ENCODE results near the gene SNCAIP. TPM values are rescaled to one million over a fixed set of nuclear protein-coding genes. Genes with fewer than 3 reads are reported as not detected.

SNCAIP gene
- total RNA-seq, 1 donor from 2014 or later, result not detected

DNA sequence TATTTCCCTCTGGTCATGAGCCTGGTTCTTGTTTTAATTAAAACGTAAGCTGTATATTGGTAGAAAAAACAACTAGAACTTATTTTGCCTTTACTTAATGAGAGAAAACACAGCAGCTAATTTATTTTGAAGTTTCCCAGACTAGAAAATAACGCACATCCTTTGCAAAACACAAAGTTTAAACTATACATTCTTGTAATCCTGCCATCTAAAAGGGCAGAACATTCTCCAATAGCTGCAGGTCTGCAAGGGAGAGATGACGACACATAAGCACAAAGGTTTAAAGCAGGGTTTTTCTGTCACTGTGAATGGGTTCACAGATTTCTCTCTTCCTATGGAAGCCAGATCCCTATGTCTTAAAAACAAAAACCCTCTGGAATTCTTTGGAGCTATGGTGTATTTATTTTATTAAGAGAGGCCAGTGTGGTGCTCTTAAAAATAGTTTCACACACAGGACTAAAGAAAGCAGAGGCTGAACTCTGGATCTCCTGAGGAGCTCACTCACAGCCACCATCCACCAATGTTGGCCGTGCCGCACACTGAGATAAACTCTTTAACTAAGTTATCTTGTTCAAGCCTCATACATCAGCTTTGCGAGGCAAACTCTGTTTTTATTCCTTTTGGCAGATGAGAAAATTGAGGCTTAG is 82.4 kb downstream of the SNCAIP start:
- no peak for DNase-seq (ENCODE audit: low read depth)

DNA sequence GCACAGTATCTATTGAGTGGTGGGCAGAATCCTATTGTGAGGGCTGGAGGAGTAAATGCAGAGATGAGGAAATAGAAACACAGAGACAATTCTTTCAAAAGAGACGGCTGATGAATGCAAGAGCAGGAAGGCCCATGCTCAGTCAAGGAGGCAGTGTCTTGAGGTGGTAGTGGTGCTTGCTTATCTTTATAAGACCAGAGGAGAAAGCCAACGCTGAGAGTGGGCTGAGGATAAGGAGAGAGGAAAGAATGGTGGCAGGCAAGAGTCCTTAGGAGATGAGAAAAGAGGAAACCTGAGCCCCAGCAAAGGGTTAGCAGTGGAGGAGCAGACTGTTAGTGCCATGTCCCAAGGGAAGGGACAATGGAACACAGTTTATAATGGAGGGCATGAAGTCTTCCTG is 86.0 kb downstream of the SNCAIP start:
- no peak for DNase-seq (ENCODE audit: low read depth)

DNA sequence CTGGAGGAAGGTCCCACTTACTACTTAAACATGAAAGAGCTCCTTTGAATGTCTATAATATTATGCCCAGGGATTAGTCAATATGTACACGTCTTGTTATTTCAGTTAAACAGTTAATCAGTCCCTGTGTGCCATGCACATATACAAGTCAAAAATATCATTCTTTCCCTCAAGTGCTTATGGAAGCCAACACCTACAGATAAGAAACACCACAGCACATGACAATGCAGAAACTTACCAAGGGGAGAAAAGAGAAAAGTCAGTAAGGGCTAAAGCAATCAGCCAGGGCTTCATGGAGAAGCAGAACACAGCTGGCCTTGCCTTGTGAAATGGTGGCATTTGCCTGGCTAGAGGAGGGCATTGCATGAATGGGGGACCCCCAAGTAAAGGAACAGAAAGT is 88.3 kb downstream of the SNCAIP start:
- DNase-seq (ENCODE audit: low read depth), result no peak

DNA sequence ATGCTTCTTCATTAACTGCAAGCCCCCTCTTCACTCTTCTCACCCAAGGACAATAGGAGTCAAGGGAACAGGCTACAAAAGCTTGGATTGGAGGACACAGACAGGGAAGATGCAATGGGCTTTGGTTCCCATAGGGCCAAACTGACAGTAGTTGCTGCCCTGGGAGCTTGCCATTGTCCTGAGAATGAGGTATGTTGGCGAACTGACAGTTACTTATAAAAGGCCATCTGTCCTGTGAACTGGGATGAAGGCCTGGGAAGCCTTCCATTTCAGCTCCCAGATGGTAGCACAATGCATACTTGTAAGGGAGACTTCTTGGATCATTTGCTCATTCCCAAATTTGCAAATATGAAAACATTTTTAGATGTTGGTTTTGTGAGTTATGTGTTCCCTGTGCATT is 88.9 kb downstream of the SNCAIP start:
- DNase-seq (ENCODE audit: low read depth), result no peak

DNA sequence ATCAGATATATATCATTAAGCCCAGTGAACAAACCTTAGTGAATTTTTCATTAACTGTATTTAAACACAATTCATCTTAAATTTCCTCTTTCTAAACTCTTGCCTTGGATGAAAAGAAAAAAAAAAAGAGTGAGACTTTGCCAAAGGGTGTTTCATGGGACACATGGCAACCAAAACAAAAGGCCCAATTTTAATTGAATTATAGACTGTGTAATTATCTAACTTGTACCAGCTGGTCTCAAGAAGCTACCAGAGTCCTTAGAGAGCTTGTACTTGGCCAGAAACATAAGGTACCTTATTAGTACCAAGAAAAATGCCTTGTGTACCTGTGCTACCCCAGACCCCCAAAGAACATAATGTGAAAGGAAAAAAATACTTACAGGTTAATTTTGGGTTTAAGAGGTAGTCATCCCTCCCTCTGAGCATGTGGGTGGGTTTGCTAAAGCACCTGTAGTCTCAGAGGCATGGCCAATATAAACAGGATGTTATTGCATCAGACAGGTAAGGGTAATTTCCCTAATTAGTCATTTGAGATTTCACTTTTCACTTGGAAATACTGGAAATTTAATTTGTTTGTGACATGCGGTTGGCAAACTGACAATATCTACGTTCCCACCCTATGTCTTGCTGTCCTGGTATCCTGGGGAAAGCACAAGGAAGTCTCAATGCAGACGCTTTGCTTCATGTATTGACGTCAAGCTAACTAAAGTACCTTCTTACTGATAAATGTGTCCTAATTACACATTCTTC is 90.1 kb downstream of the SNCAIP start:
- DNase-seq (ENCODE audit: low read depth), result no peak

DNA sequence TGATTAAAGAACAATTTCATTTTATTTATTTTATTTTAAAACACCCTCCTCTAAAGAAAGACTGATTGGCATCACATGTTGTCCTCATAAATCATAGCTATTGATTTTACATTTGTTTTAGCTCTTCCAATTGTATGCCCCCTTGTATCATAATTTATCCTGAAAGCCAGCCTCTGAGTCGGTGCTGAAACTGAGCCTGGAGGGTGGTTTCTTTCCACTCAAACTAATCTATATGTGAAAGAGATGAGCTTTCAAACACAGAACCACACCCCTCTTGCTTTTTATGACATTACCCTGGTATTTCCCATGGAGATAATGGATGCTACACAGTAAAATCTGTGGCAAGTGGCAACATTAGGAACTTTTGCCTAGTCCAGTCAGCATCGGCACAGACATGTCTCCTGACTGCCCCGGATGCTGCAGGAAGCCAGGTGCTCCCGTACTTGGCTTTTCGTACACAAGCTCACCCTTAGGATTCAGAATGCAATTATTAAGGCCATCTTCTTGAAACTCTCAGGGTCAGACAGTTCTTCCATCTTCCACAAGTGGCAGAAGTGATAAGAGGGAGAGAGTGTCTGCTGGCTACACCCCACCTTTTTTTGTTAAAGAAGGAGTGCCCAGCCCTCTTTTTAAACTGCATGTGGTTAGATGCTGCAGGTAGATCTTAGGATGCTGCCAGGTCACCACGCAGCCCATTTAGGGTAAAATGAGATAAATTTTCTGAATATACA is 91.1 kb downstream of the SNCAIP start:
- DNase-seq (ENCODE audit: low read depth), result no peak

DNA sequence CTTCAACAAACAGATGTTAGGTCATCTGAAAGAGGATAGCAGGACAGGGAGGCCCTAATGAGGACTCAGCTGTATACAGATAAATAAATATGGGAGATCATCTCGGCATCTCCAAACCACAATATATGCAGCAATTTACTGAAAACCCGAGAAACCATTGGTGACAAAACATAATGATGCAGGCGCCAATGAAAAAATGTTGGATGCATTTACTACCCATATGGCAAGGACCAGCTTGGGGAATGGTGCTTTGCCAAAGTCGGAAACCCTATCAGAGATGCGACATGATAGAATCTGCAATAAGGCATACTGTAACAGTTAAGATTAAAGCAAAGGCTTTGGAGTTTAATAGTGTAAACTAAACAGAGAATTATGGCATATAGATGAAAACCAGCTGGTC is 92.0 kb downstream of the SNCAIP start:
- no peak for DNase-seq (ENCODE audit: low read depth)

DNA sequence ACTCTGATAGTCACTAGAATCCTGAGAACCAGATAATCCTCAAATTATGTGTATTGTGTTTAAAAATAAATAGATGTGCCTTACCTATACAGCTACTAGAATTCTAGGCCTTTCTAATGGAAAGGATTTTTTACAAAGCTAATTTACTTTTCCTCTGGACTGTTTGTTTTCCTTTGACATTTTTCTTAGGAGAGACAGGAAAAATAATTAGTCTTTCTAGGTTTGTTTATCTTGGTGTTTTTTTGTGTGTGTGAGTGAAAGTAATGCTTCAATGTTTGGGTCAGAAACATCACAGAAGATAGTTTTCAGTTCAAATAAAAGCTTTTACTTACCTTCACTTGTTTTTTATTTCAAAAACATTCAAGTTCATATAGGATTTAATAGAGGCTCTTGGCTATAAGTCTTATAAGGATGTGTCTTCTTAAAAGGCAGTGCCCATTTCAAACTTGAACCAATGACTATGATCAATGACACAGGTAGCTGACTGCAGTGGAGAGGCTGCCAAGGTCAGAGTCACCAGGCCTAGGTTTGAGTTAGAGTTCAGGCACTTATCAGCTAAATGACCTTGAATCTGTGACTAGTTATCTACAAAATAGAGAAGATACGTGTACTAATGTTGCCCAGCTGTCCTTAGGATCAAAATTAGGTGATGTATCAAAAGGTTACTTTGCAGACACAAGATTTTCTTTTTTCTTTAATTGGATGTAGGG is 92.8 kb downstream of the SNCAIP start:
- no peak for DNase-seq (ENCODE audit: low read depth)

DNA sequence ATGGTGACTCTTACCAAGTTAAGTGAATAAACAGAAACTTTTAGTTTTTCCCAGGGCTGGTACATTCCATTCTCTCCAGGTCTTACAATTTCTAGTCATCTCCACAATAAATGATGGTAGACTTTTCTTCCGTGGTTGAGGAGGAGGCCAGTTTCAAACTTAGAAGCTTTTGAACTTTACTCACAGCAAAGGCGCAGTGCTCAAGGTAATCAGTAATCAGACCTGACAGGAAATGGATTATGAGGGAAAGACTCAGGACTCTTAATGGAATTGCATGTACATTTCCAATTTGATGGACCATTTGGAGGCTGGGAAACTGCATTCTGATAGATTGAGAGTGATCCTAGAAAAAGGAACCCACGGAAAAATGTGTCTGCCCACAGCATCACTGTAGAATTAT is 93.7 kb downstream of the SNCAIP start:
- DNase-seq (ENCODE audit: low read depth), result no peak

DNA sequence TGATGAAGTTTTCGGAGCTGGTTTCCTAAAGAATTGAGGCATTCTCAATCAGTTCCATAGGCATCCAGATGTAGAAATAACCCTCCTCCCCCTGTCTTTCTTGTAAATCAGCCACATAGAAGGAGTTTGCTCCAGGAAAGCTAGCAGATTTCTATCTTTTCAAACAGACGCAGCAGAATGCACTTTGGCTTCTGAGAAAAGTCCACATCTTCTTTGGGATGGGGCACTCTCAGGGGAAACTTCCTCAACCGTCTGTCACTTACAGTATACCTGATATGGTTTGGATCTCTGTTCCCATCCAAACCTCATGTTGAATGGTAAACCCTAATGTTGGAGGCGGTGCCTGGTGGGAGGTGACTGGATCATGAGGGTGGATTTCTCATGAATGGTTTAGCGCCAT is 94.1 kb downstream of the SNCAIP start:
- DNase-seq (ENCODE audit: low read depth), result no peak

DNA sequence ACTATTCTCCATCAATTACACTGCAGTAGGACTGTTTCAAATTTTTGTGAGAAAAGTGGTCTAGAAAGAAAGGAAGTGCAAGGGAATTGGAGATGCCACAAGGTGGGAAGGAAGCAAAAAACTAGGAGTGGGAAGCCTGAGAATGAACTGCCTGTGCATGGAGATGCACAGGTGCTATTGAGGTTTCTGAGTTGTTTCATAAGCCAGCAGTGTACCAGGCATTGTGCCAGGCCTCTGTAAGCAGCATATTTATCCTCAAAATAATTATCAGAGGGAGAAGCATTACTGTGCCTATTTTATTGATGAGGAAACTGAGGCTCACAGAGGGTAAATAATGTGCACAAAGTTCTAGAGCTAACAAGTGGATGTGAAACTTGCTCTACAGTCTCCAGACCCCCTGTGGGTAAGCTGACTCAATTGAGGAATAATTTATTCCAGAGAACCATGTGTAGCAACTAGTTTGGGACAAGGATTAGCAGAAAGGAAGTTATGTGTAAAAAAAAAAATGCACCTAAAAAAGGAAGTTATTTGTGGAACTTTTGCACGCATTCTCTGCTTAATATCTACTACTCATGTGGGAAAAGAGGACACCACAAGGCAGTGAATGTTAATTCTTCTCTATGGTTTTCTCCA is 96.7 kb downstream of the SNCAIP start:
- no peak for DNase-seq (ENCODE audit: low read depth)

DNA sequence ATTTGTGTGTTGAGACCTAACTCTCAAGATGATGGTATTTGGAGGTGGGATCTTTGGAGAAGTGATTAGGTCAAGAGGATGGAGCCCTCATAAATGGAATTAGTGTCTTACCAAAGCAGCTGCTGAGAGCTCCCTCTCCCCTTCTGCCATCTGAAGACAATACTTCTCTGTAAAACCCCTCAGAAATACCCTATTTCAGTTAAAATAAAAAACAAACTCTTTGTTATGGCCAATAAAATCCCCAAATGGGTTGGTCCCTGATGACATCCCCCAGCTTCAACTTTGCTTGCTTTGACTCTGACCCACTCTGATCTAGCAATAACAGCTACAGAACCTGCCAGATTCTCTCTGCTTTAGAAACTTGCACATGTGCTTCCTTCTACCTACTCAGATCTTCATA is 100.9 kb downstream of the SNCAIP start:
- no peak for DNase-seq (ENCODE audit: low read depth)

DNA sequence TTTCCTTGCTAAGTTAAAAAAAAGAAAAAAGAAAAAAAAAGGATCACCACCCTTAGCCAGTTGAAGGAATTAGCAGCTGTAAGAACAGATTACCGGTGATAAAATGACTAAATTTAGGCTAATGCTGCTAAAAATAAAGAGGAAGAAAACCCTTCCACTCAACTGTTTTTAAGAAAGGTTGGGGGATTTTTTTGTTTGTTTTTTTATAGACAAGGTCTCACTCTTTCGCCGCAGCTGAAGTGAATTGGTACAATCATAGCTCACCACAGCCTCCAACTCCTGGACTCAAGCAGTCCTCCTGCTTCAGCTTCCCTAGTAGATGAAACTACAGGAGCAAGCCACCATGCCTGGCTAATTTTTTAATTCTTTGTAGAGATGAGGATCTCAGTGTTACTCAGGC is 101.7 kb downstream of the SNCAIP start:
- DNase-seq (ENCODE audit: low read depth), result no peak

DNA sequence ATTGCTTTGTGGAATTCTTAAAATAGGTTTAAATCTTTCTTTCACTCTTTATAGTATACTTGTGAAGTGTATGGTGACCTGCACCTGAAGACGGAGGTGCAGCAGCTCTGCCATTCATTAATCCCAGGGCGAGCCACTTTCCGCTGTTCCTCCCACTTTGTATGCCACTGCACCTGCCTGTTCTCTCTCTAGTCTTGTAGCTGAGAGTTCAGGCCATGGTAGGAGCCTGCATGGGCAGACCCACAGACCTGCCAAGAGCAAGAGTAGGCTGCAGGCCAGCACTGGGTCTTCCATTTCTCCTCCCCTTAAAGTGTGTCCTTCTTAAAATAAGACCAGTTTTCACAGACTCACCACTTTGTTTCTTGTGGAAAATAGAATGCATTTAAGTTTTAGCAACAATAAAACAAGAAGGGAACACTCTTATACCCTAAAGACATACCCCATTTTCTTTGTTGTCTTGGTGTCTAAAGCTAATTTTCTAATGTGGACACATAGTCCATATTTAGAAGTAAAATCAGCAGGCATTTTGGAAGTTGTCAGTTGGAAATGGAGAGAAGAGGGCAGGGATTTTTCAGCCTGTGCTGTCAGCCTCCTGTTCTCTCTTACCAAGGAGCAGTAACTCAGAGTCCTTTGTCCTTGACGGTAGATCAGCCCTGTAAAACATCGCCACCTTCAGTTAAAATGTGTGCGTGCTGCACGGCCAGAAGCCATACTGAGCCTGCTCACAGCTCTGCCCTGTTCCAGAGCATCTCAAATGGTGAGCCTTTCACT is 103.2 kb downstream of the SNCAIP start:
- peak; percentile 62 for DNase-seq (ENCODE audit: low read depth)

DNA sequence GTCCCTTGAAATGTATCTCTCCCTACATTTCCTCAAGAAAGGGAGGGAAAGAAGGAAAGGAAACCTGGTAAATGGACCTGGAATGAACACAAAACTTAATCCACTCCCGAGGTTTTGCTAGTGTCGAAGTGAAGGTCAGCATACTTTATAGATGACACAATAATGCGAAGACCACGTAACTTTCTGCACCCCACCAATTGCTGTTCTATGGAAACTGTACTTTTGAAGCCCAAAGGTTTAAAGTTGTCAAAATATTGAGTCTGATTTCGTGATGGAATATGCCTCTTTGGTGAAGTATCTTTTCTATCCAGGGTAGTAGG is 103.7 kb downstream of the SNCAIP start:
- DNase-seq (ENCODE audit: low read depth), result no peak

DNA sequence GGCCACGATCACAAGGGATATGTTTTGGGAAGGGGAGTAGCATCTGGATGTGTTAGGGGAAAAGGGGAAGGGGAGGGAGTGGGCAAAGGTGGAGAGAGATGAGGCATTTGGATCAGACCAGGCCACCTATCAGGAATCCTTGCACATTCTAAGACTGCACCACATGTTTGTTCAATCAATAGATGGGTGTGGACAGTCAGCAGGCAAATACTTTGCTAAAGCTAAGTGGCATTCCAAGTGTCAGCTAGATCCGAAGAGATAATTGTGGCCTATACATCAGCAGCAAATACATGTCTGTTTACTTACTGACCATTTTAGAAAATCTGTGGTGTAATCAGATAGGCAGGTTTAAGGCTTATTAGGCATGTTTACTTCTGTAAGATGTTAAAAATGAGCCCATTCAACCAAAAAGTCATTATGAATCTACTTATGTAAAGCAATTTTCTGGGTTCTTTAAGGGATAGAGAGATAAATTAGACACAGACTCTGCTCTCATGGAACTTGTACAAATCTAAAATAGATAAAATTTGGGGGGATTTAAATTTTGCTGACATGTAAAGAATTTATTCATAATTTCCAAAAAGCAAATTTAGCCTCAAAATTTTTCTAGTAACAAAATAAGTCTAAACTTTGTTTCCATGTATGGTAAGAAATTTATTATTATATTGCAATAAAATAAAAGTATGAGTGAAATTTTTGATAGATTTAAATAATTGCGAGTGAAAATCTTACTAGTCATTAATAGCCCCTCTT is 107.3 kb downstream of the SNCAIP start:
- no peak for DNase-seq (ENCODE audit: low read depth)

DNA sequence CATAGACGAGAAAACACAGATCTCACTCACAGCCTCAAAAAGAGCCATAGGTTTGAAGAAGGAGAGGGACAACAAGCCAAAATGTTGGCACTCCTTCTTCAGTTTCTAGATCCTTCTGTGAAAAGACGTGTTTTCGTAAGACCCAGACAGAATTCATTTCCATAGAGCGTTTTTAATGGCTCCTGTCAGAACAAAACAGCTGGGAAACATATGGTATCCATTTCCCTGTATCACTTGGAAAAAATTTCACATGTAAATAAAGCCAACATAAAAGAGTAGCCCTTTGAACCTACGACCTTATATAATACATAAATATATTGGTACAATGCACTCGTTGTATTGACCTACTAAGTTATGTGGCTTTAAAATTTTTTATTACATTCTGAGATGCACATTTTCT is 108.1 kb downstream of the SNCAIP start:
- no peak for DNase-seq (ENCODE audit: low read depth)

DNA sequence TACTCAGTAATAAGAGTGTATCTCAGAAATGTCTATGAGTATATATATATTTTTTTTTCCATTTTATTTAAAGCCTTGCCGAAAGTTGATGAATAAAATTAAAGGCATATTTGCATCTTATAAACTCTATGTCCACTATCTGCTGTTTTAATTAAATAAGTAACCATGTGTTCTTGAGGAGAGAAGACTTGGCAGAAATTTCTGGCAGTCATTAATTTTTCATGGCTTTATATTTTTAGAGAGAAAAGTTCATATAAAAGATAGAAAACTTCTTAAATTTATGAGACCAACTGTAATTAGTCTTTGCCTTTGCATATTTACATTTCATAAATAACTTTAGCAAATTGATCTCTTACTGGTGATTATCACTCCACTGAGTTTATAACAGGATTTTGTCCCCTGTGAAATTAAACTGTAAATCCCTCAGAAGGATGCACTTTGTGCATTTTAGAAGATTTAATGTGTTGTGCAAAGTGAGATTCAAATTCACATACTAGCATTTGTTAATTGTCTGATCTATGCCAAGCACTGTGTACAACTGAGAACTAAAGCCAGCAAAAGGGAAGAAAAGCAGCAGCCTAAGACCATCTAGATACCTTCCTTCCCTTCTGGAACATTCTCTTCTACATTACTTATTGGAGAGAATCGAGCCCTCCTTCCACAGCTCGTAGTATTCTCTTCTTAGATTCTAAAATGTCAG is 108.7 kb downstream of the SNCAIP start:
- no peak for DNase-seq (ENCODE audit: low read depth)

DNA sequence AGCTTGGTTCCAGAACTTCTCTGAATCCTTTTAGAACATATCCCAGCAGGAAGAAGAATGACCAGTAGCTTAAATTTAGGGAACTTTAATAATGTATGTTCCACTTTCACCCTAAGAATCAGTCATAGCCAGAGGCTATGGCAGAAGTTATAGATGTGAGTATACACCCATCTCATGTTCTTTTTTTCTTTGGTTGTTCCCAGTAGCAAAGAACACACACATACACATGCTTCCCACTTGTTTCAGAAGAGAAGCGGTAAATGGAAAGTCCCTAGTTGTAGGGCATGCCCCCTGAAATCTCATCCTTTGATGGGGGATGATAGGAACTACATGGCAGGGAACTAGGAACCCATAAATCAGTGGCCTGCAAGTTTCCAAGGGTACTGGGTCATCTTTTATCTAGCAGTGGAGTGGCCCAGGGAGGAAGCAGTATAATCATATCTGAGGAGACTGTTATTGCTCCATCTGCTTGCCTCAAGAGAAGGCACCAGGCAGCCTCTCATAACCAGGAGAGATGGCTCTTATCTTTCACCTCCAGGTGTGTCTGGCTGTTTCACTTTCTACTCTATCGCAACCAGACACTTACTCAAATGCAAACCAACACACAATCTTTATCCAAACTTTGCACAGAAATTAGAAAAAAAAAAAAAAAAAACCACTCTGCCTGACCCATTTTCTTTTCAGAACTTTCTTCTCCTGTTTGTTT is 109.5 kb downstream of the SNCAIP start:
- no peak for DNase-seq (ENCODE audit: low read depth)

Data from myocyte (in vitro differentiated cells).